Naive thymus-derived CD4-positive, alpha-beta T cell (primary cell): ENCODE results near the gene NEAT1. TPM values are rescaled to one million over a fixed set of nuclear protein-coding genes. Genes with fewer than 3 reads are reported as not detected.

Experiments used
- ATAC-seq: fragments of 150-1000 bp; cut with Tn5 transposase; 2 replicates; pipeline ENCODE4 v1.10.0; 2021; ENCODE audit warnings: mild to moderate bottlenecking, moderate library complexity
- CTCF ChIA-PET: fragments of 350-600 bp; sonication (Branson Sonifier 250); formaldehyde crosslinking; loops from one replicate; lab custom pipeline; 2021; ENCODE audit warnings: antibody characterized with exemption; lab: Charles Lee
- POLR2A ChIA-PET: fragments of 350-600 bp; sonication (Branson Sonifier 250); formaldehyde crosslinking; loops from one replicate; lab custom pipeline; 2021; ENCODE audit warnings: antibody characterized with exemption, inconsistent platforms; lab: Charles Lee
- DNase-seq, 9 donors: peaks; one replicate each; pipeline versions ENCODE4 v3.0.0 to v3.0.0-alpha.2; 2020 to 2022; ENCODE audit warnings: mixed read lengths in 1 of 9
- H3K27ac ChIP-seq: one replicate; pipeline ENCODE4 v1.7.0; 2013; ENCODE audit warnings: mild to moderate bottlenecking, low read depth, low read length, moderate library complexity
- H3K27me3 ChIP-seq, 2 donors: one replicate each; pipeline ENCODE4 v1.7.0; 2013; ENCODE audit warnings: low read length in 2 of 2, mild to moderate bottlenecking in 2 of 2, moderate library complexity in 2 of 2; ENCODE audit not compliant: control insufficient read depth in 2 of 2, insufficient read depth in 2 of 2
- H3K36me3 ChIP-seq, 3 experiments: 1 replicate in 2 of 3; 2 replicates in 1 of 3; pipeline ENCODE4 v1.7.0; 2013; ENCODE audit warnings: low read length in 3 of 3, mild to moderate bottlenecking in 3 of 3, moderate library complexity in 1 of 3; ENCODE audit not compliant: insufficient read depth in 3 of 3, control insufficient read depth in 2 of 3
- H3K4me1 ChIP-seq, 2 donors: one replicate each; pipeline ENCODE4 v1.7.0; 2013; ENCODE audit warnings: low read length in 2 of 2, mild to moderate bottlenecking in 2 of 2, moderate library complexity in 1 of 2; ENCODE audit not compliant: control insufficient read depth in 2 of 2, insufficient read depth in 2 of 2
- H3K4me3 ChIP-seq: 2 replicates; pipeline ENCODE4 v1.7.0; 2013; ENCODE audit warnings: mild to moderate bottlenecking, low read length
- H3K9me3 ChIP-seq, 3 experiments: 1 replicate in 2 of 3; 2 replicates in 1 of 3; pipeline ENCODE4 v1.7.0; 2013; ENCODE audit warnings: low read length in 3 of 3; ENCODE audit not compliant: control insufficient read depth in 2 of 3
- H3K27ac Mint-ChIP-seq, 9 donors: one replicate each; pipeline ENCODE4 v1.8.0; 2020 to 2022; ENCODE audit warnings: mixed read lengths in 9 of 9, mild to moderate bottlenecking in 8 of 9, moderate library complexity in 5 of 9, inconsistent platforms in 2 of 9
- H3K27me3 Mint-ChIP-seq, 5 donors: one replicate each; pipeline ENCODE4 v1.8.0; 2021 to 2022; ENCODE audit warnings: mixed read lengths in 5 of 5, mild to moderate bottlenecking in 1 of 5
- H3K36me3 Mint-ChIP-seq, 5 donors: one replicate each; pipeline ENCODE4 v1.8.0; 2020 to 2022; ENCODE audit warnings: mixed read lengths in 5 of 5, mild to moderate bottlenecking in 3 of 5, inconsistent platforms in 1 of 5
- H3K4me1 Mint-ChIP-seq, 7 donors: one replicate each; pipeline ENCODE4 v1.8.0; 2020 to 2022; ENCODE audit warnings: mixed read lengths in 7 of 7, mild to moderate bottlenecking in 3 of 7, inconsistent platforms in 1 of 7
- H3K4me3 Mint-ChIP-seq, 10 donors: one replicate each; pipeline ENCODE4 v1.8.0; 2020 to 2022; ENCODE audit warnings: mild to moderate bottlenecking in 10 of 10, mixed read lengths in 10 of 10, moderate library complexity in 6 of 10, inconsistent platforms in 2 of 10
- H3K9me3 Mint-ChIP-seq, 11 donors: one replicate each; pipeline ENCODE4 v1.8.0; 2020 to 2022; ENCODE audit warnings: mixed read lengths in 11 of 11, mild to moderate bottlenecking in 4 of 11, inconsistent platforms in 1 of 11, moderate library complexity in 1 of 11
- intact Hi-C, 2 donors: fragments of 100-400 bp; cut with micrococcal nuclease; formaldehyde crosslinking; loops; one replicate each; pipeline ENCODE4 v1.15.1; 2023
- polyA plus RNA-seq, 2 donors: library from polyadenylated mRNA; unstranded; fragments of 300-500 nt; fragmentation: Illumina TruSeq; gene quantifications; one replicate each; pipeline ENCODE4 v1.2.3, GENCODE V29; 2021
- total RNA-seq, 6 experiments: library from RNA in 5 of 6; stranded (reverse) in 5 of 6; gene quantifications; 1 replicate in 5 of 6; 2 replicates in 1 of 6; pipeline ENCODE4 v1.2.3 and lab custom pipeline; 2021 to 2026

Gene NEAT1
- total and polyA plus RNA-seq, 7 experiments from 2014 or later = 2.5 to 1,454 (median 401) TPM

DNA sequence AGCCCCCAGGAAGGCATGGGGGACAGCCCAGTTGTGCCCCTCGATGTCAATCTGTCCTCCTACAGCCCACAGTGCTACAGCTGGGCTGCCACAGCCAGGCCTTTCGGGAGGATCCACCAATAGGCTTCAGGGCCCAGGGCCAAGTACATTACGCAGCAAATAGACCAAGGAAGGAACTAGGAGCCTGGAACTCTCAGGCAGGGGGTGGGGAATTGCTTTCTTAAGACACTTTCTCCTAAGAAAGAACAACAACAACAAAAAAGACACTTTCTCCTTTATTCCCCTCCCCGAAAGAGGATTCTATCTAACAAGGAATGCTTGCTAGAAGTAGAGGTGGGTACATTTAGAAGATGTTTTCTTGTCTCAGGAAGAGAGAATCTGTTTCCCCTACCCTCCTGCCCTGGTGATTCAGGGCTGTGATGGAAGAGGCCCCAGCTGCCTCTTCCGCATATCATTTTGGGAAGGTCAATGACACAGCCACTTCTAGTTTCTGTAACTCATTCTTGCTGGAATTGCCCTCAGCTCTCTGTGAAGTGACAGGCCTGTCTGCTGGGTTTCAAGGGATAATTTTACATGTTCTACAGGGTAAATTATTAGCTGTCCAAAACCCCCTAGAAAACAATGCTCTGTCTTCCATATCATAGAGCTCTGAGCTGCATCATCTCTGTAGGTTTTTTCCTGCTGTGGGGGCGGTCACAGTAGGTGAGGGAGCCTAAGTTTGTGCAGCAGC is 70.2 kb downstream of the NEAT1 start:
- POLR2A ChIA-PET = interaction anchor here (0.7 to 27.5 kb wide), 7 partner anchors 12 to 474 kb away, joined by 3 to 2591 read pairs (median 6); partner anchors contain the start of genes MALAT1 and NEAT1
- DNase-seq (no peak), ATAC-seq (no peak)
- no peak overlapping the region for H3K27ac ChIP-seq
- Mint-ChIP-seq H3K27me3 (no peaks in the 10 kb centered on the region), H3K36me3 (peaks cover 0 to 1% (median 0%) of the 10 kb centered on the region in 5 donors), H3K9me3 (no peaks in the 10 kb centered on the region), H3K4me3 (peak overlapping the region in 2 of 10 donors; percentile 6 to 71), H3K4me1 (peaks cover 30 to 63% (median 38%) of the 10 kb centered on the region in 7 donors), H3K27ac (peak overlapping the region in 7 of 9 donors; percentile 9 to 91 (median 65))
- intact Hi-C loops = loop anchor here in 1 of 2 donors (10.0 kb wide), 1 partner anchor 792 kb away; the partner anchor contains the start of gene YIF1A
- no peaks in the 10 kb centered on the region for H3K27me3 ChIP-seq
- no peak overlapping the region for H3K4me3 ChIP-seq
- CTCF ChIA-PET = interaction anchor here (0.9 kb wide), 2 partner anchors 18 to 21 kb away, joined by 3 read pairs; no protein-coding TSS in a partner anchor
- H3K9me3 ChIP-seq = no peaks in the 10 kb centered on the region
- H3K36me3 ChIP-seq = peaks cover 0 to 2% (median 0%) of the 10 kb centered on the region in 3 experiments
- peaks cover 11 to 17% of the 10 kb centered on the region in 2 donors for H3K4me1 ChIP-seq

DNA sequence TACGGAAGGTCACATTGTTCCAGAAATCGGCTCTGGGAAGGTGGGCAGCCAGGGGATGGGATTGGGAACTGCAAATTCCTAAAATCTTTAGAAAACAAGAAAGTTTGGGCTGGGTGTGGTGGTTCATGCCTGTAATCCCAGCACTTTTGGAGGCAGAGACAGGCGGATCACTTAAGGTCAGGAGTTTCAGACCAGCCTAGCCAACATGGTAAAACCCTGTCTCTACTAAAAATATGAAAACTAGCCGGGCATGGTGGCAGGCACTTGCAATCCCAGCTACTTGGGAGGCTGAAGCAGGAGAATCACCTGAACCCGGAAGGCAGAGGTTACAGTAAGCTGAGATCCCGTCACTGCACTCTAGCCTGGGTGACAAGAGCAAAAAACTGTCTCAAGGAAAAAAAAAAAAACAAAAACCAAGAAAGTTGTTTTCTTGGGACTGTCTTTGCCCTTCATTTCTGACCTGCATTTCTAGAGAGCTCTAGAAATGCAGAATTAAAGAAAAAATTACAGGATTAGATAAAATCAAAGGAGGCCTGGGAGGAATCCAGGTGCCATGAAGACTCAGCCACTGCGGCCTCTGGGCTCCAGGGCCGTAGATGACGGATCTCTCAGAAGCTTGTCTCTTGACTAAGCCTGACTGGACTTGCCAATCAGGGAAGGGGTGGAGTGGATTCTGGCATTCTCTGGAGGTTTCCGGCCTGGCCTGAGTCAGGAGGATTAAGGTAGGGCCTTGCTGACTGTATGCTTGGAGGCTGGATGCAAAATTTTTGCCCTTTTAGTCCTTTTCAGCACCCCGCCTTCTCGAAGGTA is 71.0 kb downstream of the NEAT1 start:
- H3K4me1 Mint-ChIP-seq = peaks cover 23 to 55% (median 33%) of the 10 kb centered on the region in 7 donors
- ChIA-PET CTCF (interaction anchor here (0.6 to 0.9 kb wide), 3 partner anchors 13 to 22 kb away, joined by 3 read pairs; no protein-coding TSS in a partner anchor), POLR2A (interaction anchor here (0.6 to 27.5 kb wide), 8 partner anchors 11 to 473 kb away, joined by 3 to 2591 read pairs (median 5); partner anchors contain the start of genes MALAT1 and NEAT1)
- Histone ChIP-seq H3K4me3 (no peak overlapping the region), H3K27me3 (no peaks in the 10 kb centered on the region), H3K27ac (no peak overlapping the region), H3K9me3 (no peaks in the 10 kb centered on the region), H3K36me3 (peaks cover 0 to 7% (median 0%) of the 10 kb centered on the region in 3 experiments), H3K4me1 (peaks cover 11 to 12% of the 10 kb centered on the region in 2 donors)
- H3K27me3 Mint-ChIP-seq = no peaks in the 10 kb centered on the region
- ATAC-seq (no peak), DNase-seq (no peak)
- peak overlapping the region in 2 of 10 donors; percentile 6 to 71 for H3K4me3 Mint-ChIP-seq
- intact Hi-C loops = loop anchor here in 1 of 2 donors (10.0 kb wide), 1 partner anchor 791 kb away; the partner anchor contains the start of gene YIF1A
- peak overlapping the region in 7 of 9 donors; percentile 8 to 91 (median 65) for H3K27ac Mint-ChIP-seq
- H3K36me3 Mint-ChIP-seq = peaks cover 0 to 1% (median 0%) of the 10 kb centered on the region in 5 donors
- H3K9me3 Mint-ChIP-seq = no peaks in the 10 kb centered on the region

Other genes starting within 250 kb of the NEAT1 start
- 100 to 1,000 TPM in 3 of 5 experiments, 10 to 100 TPM in 2; 93.6 to 195 (median 130) TPM for gene CAPN1, start 240.9 kb upstream of the NEAT1 start, total RNA-seq
- 10 to 100 TPM; 73.1 to 78.8 TPM for gene CAPN1, start 240.9 kb upstream of the NEAT1 start, polyA plus RNA-seq
- gene POLA2, start 160.8 kb upstream of the NEAT1 start, total RNA-seq = 10 to 100 TPM; 13.4 to 51.6 (median 27.8) TPM
- gene POLA2, start 160.8 kb upstream of the NEAT1 start, polyA plus RNA-seq = 10 to 100 TPM in 1 of 2 donors, 1 to 10 TPM in 1; 9.0 to 12.9 TPM
- gene CDC42EP2, start 107.9 kb upstream of the NEAT1 start, total RNA-seq = 1 to 10 TPM in 2 of 5 experiments, under 1 TPM in 3; 0.58 to 1.8 (median 0.89) TPM
- gene CDC42EP2, start 107.9 kb upstream of the NEAT1 start, polyA plus RNA-seq = not detected
- 10 to 100 TPM; 45.3 to 99.3 (median 88.1) TPM for gene DPF2, start 88.9 kb upstream of the NEAT1 start, total RNA-seq
- 10 to 100 TPM; 52.4 to 70.6 TPM for gene DPF2, start 88.9 kb upstream of the NEAT1 start, polyA plus RNA-seq
- 1 to 10 TPM in 4 of 5 experiments, under 1 TPM in 1; 0.39 to 2.0 (median 1.6) TPM for gene TIGD3, start 68.0 kb upstream of the NEAT1 start, total RNA-seq
- under 1 TPM; 0.45 to 0.75 TPM for gene TIGD3, start 68.0 kb upstream of the NEAT1 start, polyA plus RNA-seq
- 10 to 100 TPM; 20.2 to 90.6 (median 34.1) TPM for gene SLC25A45, start 40.2 kb upstream of the NEAT1 start, total RNA-seq
- 10 to 100 TPM; 12.3 to 21.3 TPM for gene SLC25A45, start 40.2 kb upstream of the NEAT1 start, polyA plus RNA-seq
- gene FRMD8, start 36.2 kb upstream of the NEAT1 start, total RNA-seq = 10 to 100 TPM; 28.9 to 66.8 (median 44.7) TPM
- 10 to 100 TPM; 39.3 to 55.8 TPM for gene FRMD8, start 36.2 kb upstream of the NEAT1 start, polyA plus RNA-seq
- gene MALAT1, start 76.2 kb downstream of the NEAT1 start, total RNA-seq = over 10,000 TPM in 4 of 5 experiments, 1,000 to 10,000 TPM in 1; 8,375 to 32,234 (median 31,408) TPM
- 1,000 to 10,000 TPM in 1 of 2 donors, 100 to 1,000 TPM in 1; 734 to 5,106 TPM for gene MALAT1, start 76.2 kb downstream of the NEAT1 start, polyA plus RNA-seq
- 10 to 100 TPM; 63.2 to 79.8 (median 70.4) TPM for gene SCYL1, start 102.3 kb downstream of the NEAT1 start, total RNA-seq
- gene SCYL1, start 102.3 kb downstream of the NEAT1 start, polyA plus RNA-seq = 10 to 100 TPM; 27.0 to 69.1 TPM
- gene LTBP3, start 135.6 kb downstream of the NEAT1 start, total RNA-seq = 100 to 1,000 TPM in 4 of 5 experiments, 10 to 100 TPM in 1; 91.4 to 288 (median 280) TPM
- 10 to 100 TPM; 18.7 to 41.2 TPM for gene LTBP3, start 135.6 kb downstream of the NEAT1 start, polyA plus RNA-seq
- 10 to 100 TPM; 29.1 to 40.9 (median 32.9) TPM for gene ZNRD2, start 147.7 kb downstream of the NEAT1 start, total RNA-seq
- 10 to 100 TPM; 82.6 to 86.0 TPM for gene ZNRD2, start 147.7 kb downstream of the NEAT1 start, polyA plus RNA-seq
- gene FAM89B, start 149.7 kb downstream of the NEAT1 start, total RNA-seq = 10 to 100 TPM; 33.0 to 59.7 (median 45.3) TPM
- gene FAM89B, start 149.7 kb downstream of the NEAT1 start, polyA plus RNA-seq = 100 to 1,000 TPM in 1 of 2 donors, 10 to 100 TPM in 1; 87.7 to 115 TPM
- gene EHBP1L1, start 153.3 kb downstream of the NEAT1 start, total RNA-seq = 100 to 1,000 TPM; 108 to 207 (median 128) TPM
- gene EHBP1L1, start 153.3 kb downstream of the NEAT1 start, polyA plus RNA-seq = 10 to 100 TPM; 12.3 to 14.2 TPM
- 1 to 10 TPM; 2.1 to 9.2 (median 4.8) TPM for gene KCNK7, start 173.0 kb downstream of the NEAT1 start, total RNA-seq
- under 1 TPM in 1 of 2 donors, not detected in 1; 0.25 TPM for gene KCNK7, start 173.0 kb downstream of the NEAT1 start, polyA plus RNA-seq
- gene MAP3K11, start 191.4 kb downstream of the NEAT1 start, total RNA-seq = 10 to 100 TPM; 63.3 to 91.1 (median 88.2) TPM
- gene MAP3K11, start 191.4 kb downstream of the NEAT1 start, polyA plus RNA-seq = 10 to 100 TPM; 12.1 to 21.6 TPM
- gene PCNX3, start 193.0 kb downstream of the NEAT1 start, total RNA-seq = 10 to 100 TPM; 50.4 to 64.9 (median 56.6) TPM
- gene PCNX3, start 193.0 kb downstream of the NEAT1 start, polyA plus RNA-seq = 1 to 10 TPM; 2.2 to 7.9 TPM
- gene SIPA1, start 215.3 kb downstream of the NEAT1 start, total RNA-seq = 100 to 1,000 TPM; 145 to 249 (median 198) TPM
- gene SIPA1, start 215.3 kb downstream of the NEAT1 start, polyA plus RNA-seq = 100 to 1,000 TPM in 1 of 2 donors, 10 to 100 TPM in 1; 90.3 to 184 TPM
- 100 to 1,000 TPM; 106 to 303 (median 165) TPM for gene RELA, start 240.1 kb downstream of the NEAT1 start, total RNA-seq
- 10 to 100 TPM; 54.6 to 73.0 TPM for gene RELA, start 240.1 kb downstream of the NEAT1 start, polyA plus RNA-seq